ENCODE measurements around the gene NDUFB7.
A peak's percentile ranks its signal among the peaks of the same experiment; 100 is the strongest.

NDUFB7 gene

GRCh38 chr19:14571695-14572490, at the start of gene NDUFB7:
NDUFB7 (minus strand) TSS chr19:14572066; CDS start chr19:14572000, 66 bp downstream.
- peak; percentile 25; the same call in 1 of the 2 replicates for TF ChIP-seq RAD21 (IDR thresholded peaks at IDR 0.05; ENCODE audit: low read depth)
- TF ChIP-seq FOXM1 (IDR thresholded peaks at IDR 0.05; ENCODE audit: borderline replicate concordance, low read depth), result no peak
- TF ChIP-seq NFIC (IDR thresholded peaks at IDR 0.05), result 0 out of 2 replicates have a peak, but pooled peaks have one; percentile 18
- no peak; the same call in 1 of the 2 replicates for TF ChIP-seq CEBPB (IDR thresholded peaks at IDR 0.05)
- no peak for TF ChIP-seq ZBTB7A (IDR thresholded peaks at IDR 0.05; ENCODE audit: low read depth)
- TF ChIP-seq YY1 (IDR thresholded peaks at IDR 0.05; ENCODE audit: low read depth), result no peak; the same call in none of the 2 replicates
- no peak for TF ChIP-seq REST (IDR thresholded peaks at IDR 0.05; ENCODE audit: low read depth)
- peak; percentile 73 for TF ChIP-seq MAX (IDR thresholded peaks at IDR 0.05)
- peak; percentile 83 for TF ChIP-seq TCF12 (IDR thresholded peaks at IDR 0.05; ENCODE audit: low read depth)
- 0 out of 2 replicates have a peak, but pooled peaks have one; percentile 13 for TF ChIP-seq EGR1 (IDR thresholded peaks at IDR 0.05)
- TF ChIP-seq EP300 (IDR thresholded peaks at IDR 0.05; ENCODE audit: borderline replicate concordance), result 0 out of 2 replicates have a peak, but pooled peaks have one; percentile 51
- no peak for TF ChIP-seq CREB1 (IDR thresholded peaks at IDR 0.05; ENCODE audit: low read depth)
- TF ChIP-seq TEAD4 (IDR thresholded peaks at IDR 0.05), result no peak
- peak; percentile 26; the same call in 1 of the 2 replicates for TF ChIP-seq USF1 (IDR thresholded peaks at IDR 0.05)
- peak; percentile 82 for TF ChIP-seq TAF1 (IDR thresholded peaks at IDR 0.05; ENCODE audit: low read depth)

- TF ChIP-seq CREB1 (IDR thresholded peaks at IDR 0.05; ENCODE audit: low read depth), result no peak
- TF ChIP-seq EP300 (IDR thresholded peaks at IDR 0.05; ENCODE audit: borderline replicate concordance), result no peak
- TF ChIP-seq ZBTB7A (IDR thresholded peaks at IDR 0.05; ENCODE audit: low read depth), result no peak
- no peak for TF ChIP-seq MAX (IDR thresholded peaks at IDR 0.05)
- no peak for TF ChIP-seq TCF12 (IDR thresholded peaks at IDR 0.05; ENCODE audit: low read depth)
- no peak for TF ChIP-seq USF1 (IDR thresholded peaks at IDR 0.05)
- TF ChIP-seq YY1 (IDR thresholded peaks at IDR 0.05; ENCODE audit: low read depth), result no peak
- TF ChIP-seq TEAD4 (IDR thresholded peaks at IDR 0.05), result no peak
- no peak for TF ChIP-seq RAD21 (IDR thresholded peaks at IDR 0.05; ENCODE audit: low read depth)
These were observed 47.5 kb upstream of the NDUFB7 start for GRCh38 chr19:14619404-14619803.

- TF ChIP-seq ZBTB7A (IDR thresholded peaks at IDR 0.05; ENCODE audit: low read depth) (no peak), TCF12 (IDR thresholded peaks at IDR 0.05; ENCODE audit: low read depth) (no peak), USF1 (IDR thresholded peaks at IDR 0.05) (no peak), TEAD4 (IDR thresholded peaks at IDR 0.05) (no peak), TAF1 (IDR thresholded peaks at IDR 0.05; ENCODE audit: low read depth) (no peak), FOXM1 (IDR thresholded peaks at IDR 0.05; ENCODE audit: borderline replicate concordance, low read depth) (no peak), RAD21 (IDR thresholded peaks at IDR 0.05; ENCODE audit: low read depth) (no peak), REST (IDR thresholded peaks at IDR 0.05; ENCODE audit: low read depth) (no peak), NFIC (IDR thresholded peaks at IDR 0.05) (no peak), EGR1 (IDR thresholded peaks at IDR 0.05) (no peak), CREB1 (IDR thresholded peaks at IDR 0.05; ENCODE audit: low read depth) (no peak), CEBPB (IDR thresholded peaks at IDR 0.05) (no peak), EP300 (IDR thresholded peaks at IDR 0.05; ENCODE audit: borderline replicate concordance) (no peak), MAX (IDR thresholded peaks at IDR 0.05) (no peak)
These were observed 44.5 kb upstream of the NDUFB7 start for GRCh38 chr19:14616407-14616806.

- TF ChIP-seq REST (IDR thresholded peaks at IDR 0.05; ENCODE audit: low read depth), result no peak
- TF ChIP-seq CEBPB (IDR thresholded peaks at IDR 0.05), result no peak
- no peak for TF ChIP-seq YY1 (IDR thresholded peaks at IDR 0.05; ENCODE audit: low read depth)
- no peak for TF ChIP-seq TCF12 (IDR thresholded peaks at IDR 0.05; ENCODE audit: low read depth)
These were observed 43.8 kb upstream of the NDUFB7 start for GRCh38 chr19:14615623-14616022.

All from Ishikawa (cell line).